Measurements from ENCODE around the gene SIX5.

SIX5 gene

GRCh38 chr19:45792470-45793177 lies 23.6 kb upstream of the SIX5 start, which contains the start of gene DMWD:
DMWD (minus strand) TSS chr19:45792845; CDS start chr19:45792756, 89 bp downstream.
- DNase-seq (ENCODE audit: low read depth in 2 of 2) = peak; percentile 100

- no peak for DNase-seq (ENCODE audit: low read depth in 2 of 2)
Measured at GRCh38 chr19:45791744-45792469, 22.9 kb upstream of the SIX5 start.

GRCh38 chr19:45790942-45791341 lies 21.9 kb upstream of the SIX5 start:
- DNase-seq (ENCODE audit: low read depth in 2 of 2) = no peak

- DNase-seq (ENCODE audit: low read depth in 2 of 2) = no peak
Measured at GRCh38 chr19:45789035-45789786, 20.2 kb upstream of the SIX5 start.

GRCh38 chr19:45786533-45786894 lies 17.5 kb upstream of the SIX5 start:
- DNase-seq (ENCODE audit: low read depth in 2 of 2) = no peak

GRCh38 chr19:45785781-45786532 lies 16.9 kb upstream of the SIX5 start:
- no peak for DNase-seq (ENCODE audit: low read depth in 2 of 2)

- DNase-seq (ENCODE audit: low read depth in 2 of 2) = no peak
Measured at GRCh38 chr19:45785097-45785496, 16.0 kb upstream of the SIX5 start.

- no peak for DNase-seq (ENCODE audit: low read depth in 2 of 2)
Measured at GRCh38 chr19:45784096-45784495, 15.0 kb upstream of the SIX5 start.

GRCh38 chr19:45782820-45783785 lies 14.1 kb upstream of the SIX5 start:
- no peak for DNase-seq (ENCODE audit: low read depth in 2 of 2)

GRCh38 chr19:45782162-45782691 lies 13.2 kb upstream of the SIX5 start, which contains the start of gene DMPK:
DMPK (minus strand) TSS chr19:45782490; CDS start chr19:45782352, 138 bp downstream.
- DNase-seq (ENCODE audit: low read depth in 2 of 2) = no peak

- DNase-seq (ENCODE audit: low read depth in 2 of 2) = no peak
Measured at GRCh38 chr19:45781214-45782161, 12.4 kb upstream of the SIX5 start.

GRCh38 chr19:45780448-45781213 lies 11.6 kb upstream of the SIX5 start:
- DNase-seq (ENCODE audit: low read depth in 2 of 2) = no peak

GRCh38 chr19:45780146-45780447 lies 11.0 kb upstream of the SIX5 start:
- DNase-seq (ENCODE audit: low read depth in 2 of 2) = no peak

- peak; percentile 74 to 89 for DNase-seq (ENCODE audit: low read depth in 2 of 2)
Measured at GRCh38 chr19:45779231-45780145, 10.4 kb upstream of the SIX5 start.

GRCh38 chr19:45778010-45778661 lies 9.1 kb upstream of the SIX5 start:
- no peak for DNase-seq (ENCODE audit: low read depth in 2 of 2)

GRCh38 chr19:45777395-45777961 lies 8.4 kb upstream of the SIX5 start:
- no peak for DNase-seq (ENCODE audit: low read depth in 2 of 2)

GRCh38 chr19:45774765-45775164 lies 5.7 kb upstream of the SIX5 start:
- DNase-seq (ENCODE audit: low read depth in 2 of 2) = no peak
